Spleen (tissue), 7 donors: ENCODE results near the gene INKA2.

Experiments used
- POLR2A ChIP-seq, 3 donors: fragments of 450-650 bp; IDR thresholded peaks; one replicate each; pipeline ENCODE4 v1.5.1; 2017; ENCODE audit warnings: antibody characterized with exemption in 3 of 3, mild to moderate bottlenecking in 1 of 3
- POLR2AphosphoS5 ChIP-seq, 3 donors: sonication (generic); formaldehyde crosslinking; IDR thresholded peaks; one replicate each; pipeline ENCODE4 v1.5.1; 2017; ENCODE audit warnings: antibody characterized with exemption in 3 of 3
- TF ChIP-seq, protein P1 (sequence below), 11 experiments: fragments of 200-600 bp in 7 of 11; fragments of 450-650 bp in 4 of 11; sonication (generic) in 4 of 11; IDR thresholded peaks in 8 of 11; conservative IDR thresholded peaks in 3 of 11; 1 replicate in 7 of 11; 2 replicates in 4 of 11; pipeline versions ENCODE4 v1.4.0 to v1.8.0; 2016 to 2021; ENCODE audit warnings: antibody characterized with exemption in 11 of 11, inconsistent platforms in 4 of 11, mild to moderate bottlenecking in 1 of 11
- donor health status: DM: no; HTN: no; CAD: no; lungs with moderate emphysema.
- donor health status: DM: no; HTN: no; CAD: no.
- donor health status: DM: no; HTN: no; CAD: no.

- TF ChIP-seq, protein P1, sequence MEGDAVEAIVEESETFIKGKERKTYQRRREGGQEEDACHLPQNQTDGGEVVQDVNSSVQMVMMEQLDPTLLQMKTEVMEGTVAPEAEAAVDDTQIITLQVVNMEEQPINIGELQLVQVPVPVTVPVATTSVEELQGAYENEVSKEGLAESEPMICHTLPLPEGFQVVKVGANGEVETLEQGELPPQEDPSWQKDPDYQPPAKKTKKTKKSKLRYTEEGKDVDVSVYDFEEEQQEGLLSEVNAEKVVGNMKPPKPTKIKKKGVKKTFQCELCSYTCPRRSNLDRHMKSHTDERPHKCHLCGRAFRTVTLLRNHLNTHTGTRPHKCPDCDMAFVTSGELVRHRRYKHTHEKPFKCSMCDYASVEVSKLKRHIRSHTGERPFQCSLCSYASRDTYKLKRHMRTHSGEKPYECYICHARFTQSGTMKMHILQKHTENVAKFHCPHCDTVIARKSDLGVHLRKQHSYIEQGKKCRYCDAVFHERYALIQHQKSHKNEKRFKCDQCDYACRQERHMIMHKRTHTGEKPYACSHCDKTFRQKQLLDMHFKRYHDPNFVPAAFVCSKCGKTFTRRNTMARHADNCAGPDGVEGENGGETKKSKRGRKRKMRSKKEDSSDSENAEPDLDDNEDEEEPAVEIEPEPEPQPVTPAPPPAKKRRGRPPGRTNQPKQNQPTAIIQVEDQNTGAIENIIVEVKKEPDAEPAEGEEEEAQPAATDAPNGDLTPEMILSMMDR (IDR thresholded peaks at IDR 0.05 in 8 of 11, conservative IDR thresholded peaks at IDR 0.05 in 3 of 11), result no peak
- TF ChIP-seq POLR2AphosphoS5 (IDR thresholded peaks at IDR 0.05) (no peak), POLR2A (IDR thresholded peaks at IDR 0.05) (no peak)
Measured at GRCh38 chr1:111717450-111717849, 21.7 kb downstream of the INKA2 start.
